GM19324 (cell line): Measurements from ENCODE around the gene CCDC170.
A peak's percentile ranks its signal among the peaks of the same experiment; 100 is the strongest.
"Not testable (repeated sequence)": the region's sequence is repeated elsewhere in the genome, so short reads cannot be mapped to it uniquely, and the experiment has no call there.

ENCODE experiments used
- ATAC-seq: cut with Tn5 transposase; IDR thresholded peaks from one replicate; pipeline ENCODE4 v1.9.1; 2021; ENCODE audit warnings: mild to moderate bottlenecking, moderate library complexity; ENCODE audit not compliant: unreplicated experiment, low FRiP score

Gene CCDC170

GRCh38 chr6:151493161-151493803 lies 535 bp upstream of the CCDC170 start:
- no peak for ATAC-seq

- no peak for ATAC-seq
Observed at GRCh38 chr6:151494235-151494935, 568 bp downstream of the CCDC170 start.

DNA sequence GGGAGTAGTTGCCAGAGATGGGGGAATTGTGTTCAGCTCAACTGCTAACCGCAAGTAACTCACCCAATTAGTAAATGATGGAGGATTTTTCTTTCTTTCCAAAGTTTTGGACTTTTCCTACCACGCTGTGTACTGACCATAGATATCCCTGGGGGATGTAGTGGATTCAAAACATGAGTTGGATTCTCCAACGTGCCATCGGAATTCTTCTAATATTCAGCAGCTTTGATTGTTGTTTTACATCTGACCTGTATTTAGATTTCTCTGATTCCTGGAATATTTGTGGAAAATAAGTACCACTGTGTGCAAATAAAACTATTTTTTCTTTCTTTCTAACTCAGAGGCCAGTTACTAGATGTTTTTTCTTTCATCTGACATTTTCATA lies 1.1 kb downstream of the CCDC170 start:
- ATAC-seq = no peak

GRCh38 chr6:151495380-151495779 lies 1.6 kb downstream of the CCDC170 start:
- no peak for ATAC-seq

DNA sequence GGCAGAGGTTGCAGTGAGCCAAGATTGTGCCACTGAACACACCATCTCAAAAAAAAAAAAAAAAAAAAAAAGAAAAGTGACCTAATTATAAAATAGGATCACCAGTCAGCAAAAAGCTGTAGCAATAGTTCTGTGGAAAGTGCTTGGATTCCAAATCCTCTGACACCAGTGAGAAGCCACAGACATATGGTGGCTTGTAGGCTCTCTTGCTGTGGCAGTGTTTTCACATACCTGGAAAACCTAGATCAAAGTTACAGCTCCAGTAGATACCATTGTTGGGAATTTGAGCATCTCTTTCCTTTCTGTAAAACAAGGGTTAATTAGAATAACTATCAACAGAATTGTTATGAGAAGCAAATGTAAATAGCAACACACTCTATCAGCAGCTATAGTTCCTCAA lies 4.1 kb downstream of the CCDC170 start:
- ATAC-seq = peak; percentile 49

DNA sequence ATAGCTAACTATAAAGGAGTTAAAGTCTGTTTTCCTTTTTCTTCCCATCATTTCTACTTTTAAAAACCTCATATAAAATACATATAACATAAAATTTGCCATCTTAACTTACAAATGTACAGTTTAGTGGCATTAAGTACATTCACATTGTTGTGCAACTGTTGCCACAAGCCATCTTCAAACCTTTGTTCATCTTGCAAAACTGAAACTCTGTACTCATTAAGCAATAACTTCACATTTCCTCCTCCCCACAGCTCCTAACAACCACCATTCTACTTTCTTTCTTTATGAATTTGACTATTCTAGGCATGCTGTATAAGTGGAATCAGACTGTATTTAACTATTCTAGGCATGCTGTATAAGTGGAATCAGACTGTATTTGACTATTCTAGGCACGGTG lies 4.5 kb downstream of the CCDC170 start:
- peak; percentile 73 for ATAC-seq

- ATAC-seq = no peak
Observed at GRCh38 chr6:151499551-151499950, 5.7 kb downstream of the CCDC170 start.

- no peak for ATAC-seq
Observed at GRCh38 chr6:151501511-151502136, 7.8 kb downstream of the CCDC170 start.

DNA sequence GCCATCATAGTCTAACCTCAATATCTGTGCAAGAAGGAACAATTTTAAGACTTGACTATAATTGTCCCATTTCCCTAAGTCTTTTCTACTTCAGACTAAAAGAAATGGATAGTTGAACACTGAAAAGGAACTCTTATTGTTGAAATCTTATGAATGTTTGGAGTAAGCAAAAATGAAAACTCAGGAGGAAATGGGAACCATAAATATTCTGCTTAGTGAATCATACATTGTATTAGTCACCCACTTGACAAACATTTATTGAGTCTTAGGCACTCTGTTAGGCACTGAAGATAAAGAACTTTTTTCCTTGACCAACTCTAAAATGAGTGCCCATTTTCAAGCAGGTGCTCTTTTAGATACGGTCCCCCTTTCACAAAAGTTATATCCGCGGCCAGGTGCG lies 8.7 kb downstream of the CCDC170 start:
- no peak for ATAC-seq

DNA sequence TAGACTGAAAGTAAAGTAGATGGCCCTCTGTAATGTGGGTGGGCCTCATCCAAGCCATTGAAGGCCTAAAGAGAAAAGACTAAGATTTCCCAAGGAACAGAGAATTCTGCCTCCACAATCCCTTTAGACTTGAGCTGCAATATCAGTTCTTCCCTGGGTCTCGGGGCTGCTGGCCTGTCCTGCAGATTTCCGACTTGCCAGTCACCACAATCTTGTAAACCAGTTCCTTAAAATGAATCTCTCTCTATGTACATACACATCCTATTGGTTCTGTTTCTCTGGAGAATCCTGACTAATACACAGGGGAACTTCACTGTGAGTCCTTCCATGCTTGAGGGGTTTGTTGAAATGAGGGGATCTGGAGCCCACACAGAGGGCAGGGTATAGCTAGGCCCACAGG lies 12.9 kb downstream of the CCDC170 start:
- no peak for ATAC-seq

DNA sequence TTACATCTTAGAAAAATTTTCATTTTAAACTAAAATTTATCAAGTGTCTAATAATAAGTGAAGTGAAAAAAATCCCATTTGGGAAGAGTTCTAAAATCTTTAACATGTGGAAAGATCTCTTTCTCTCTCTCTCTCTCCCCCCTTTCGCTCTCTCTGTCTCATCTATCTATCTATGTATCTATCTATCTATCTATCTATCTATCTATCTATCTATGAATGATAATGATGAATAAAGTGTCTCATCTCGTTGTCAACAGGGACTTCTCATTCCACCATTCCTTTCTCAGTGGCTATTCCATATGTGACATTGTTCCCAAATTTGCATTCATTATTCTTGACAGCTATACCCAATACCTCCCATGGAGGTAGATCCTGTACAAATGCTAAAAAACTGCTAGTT lies 15.2 kb downstream of the CCDC170 start:
- no peak for ATAC-seq

GRCh38 chr6:151512481-151512880 lies 18.7 kb downstream of the CCDC170 start:
- ATAC-seq = no peak

DNA sequence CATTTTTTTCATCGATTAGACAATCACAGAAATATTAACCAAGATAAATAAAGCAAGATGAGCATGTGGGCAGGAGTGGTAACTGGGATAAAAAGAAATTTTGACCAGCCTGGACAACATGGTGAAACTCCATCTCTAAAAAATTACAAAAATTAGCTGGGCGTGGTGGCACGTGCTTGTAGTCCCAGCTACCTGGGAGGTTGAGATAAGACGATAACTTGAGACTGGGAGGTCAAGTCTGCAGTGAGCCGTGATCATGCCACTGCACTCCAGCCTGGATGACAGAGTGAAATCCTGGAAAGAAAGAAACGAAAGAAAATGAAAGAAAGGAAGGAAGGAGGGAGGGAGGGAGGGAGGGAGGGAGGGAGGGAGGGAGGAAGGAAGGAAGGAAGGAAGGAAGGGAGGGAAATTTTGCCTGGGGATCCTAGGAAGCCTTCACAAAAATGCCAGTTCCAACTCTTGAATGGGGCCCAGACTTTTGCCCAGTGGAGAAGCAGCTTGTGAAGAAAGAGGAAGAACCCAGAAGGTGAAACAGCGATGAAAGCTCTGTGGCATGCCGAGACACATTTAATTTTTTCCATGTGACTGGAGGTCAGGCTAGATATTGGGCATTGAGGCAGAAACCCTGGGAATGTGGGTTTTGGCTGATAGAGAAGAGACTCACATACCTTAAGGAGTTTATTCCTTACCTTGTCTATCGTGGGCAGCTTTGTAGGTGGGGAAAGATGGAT lies 20.3 kb downstream of the CCDC170 start:
- ATAC-seq = no peak

- not testable (repeated sequence) for ATAC-seq
Observed at GRCh38 chr6:151518992-151519391, 25.2 kb downstream of the CCDC170 start.

GRCh38 chr6:151523034-151523433 lies 29.2 kb downstream of the CCDC170 start:
- no peak for ATAC-seq

- ATAC-seq = no peak
Observed at GRCh38 chr6:151524059-151524458, 30.2 kb downstream of the CCDC170 start.

- no peak for ATAC-seq
Observed at GRCh38 chr6:151534576-151534975, 40.8 kb downstream of the CCDC170 start.

DNA sequence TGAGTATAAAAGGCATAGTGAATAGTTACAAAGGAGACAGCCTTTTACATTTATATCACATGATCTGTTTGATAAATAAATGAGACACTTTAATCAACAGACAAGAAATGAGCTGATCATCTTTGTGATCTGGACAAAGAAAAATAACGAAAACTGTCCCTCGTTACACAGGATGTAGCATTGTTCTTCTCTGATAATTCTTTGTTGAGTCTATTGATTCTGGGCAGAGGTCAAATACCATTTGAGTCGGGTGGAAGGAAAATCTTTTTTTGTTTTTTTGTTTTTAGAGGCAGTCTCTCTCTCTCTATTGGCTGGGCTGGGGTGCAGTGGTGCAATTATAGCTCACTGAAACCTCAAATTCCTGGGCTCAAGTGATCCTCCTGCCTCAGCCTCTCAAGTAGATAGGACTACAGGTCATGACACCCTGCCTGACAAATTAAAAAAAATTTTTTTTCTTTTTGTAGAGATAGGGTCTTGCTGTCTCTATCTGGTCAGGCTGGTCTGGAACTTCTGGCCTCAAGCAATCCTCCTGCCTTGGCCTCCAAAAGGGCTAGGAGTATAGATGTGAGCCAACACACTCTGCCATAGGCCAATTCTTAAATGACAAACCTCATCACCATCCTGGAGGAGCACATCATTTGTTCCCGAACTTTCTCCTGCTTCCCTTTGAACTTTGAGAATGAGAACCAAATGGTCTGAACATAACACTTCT lies 41.8 kb downstream of the CCDC170 start:
- no peak for ATAC-seq

- no peak for ATAC-seq
Observed at GRCh38 chr6:151536188-151536479, 42.3 kb downstream of the CCDC170 start.

DNA sequence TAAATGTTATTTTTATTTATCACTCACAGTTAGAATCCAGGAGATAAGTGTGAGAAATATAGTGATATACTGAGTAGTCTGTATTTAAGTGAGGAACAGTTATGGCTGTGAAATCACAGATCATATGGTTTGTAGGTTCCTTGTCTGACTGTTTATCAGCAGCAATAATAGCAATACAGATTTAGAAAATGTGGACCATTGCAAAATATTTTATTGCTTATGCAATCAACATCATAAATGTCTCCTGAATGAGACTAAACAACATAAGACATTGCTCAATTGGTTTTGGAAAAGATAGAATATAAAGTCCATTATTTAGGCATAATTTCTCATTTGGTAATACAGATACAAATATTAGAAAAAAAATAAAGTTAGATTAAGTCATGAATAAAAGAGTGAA lies 43.7 kb downstream of the CCDC170 start:
- no peak for ATAC-seq
